GM12891 (cell line): ENCODE results near the gene ZNF816.

Source experiments
- PAX5 ChIP-seq: IDR thresholded peaks from 2 replicates; pipeline ENCODE4 v1.6.1; 2011; ENCODE audit warnings: low read length, moderate library complexity, mild to moderate bottlenecking; ENCODE audit not compliant: insufficient read depth, severe bottlenecking
- POLR2A ChIP-seq: IDR thresholded peaks from 2 replicates; pipeline ENCODE4 v1.6.1; 2011; ENCODE audit warnings: low read depth, low read length, control low read depth
- POLR2AphosphoS5 ChIP-seq: IDR thresholded peaks from 2 replicates; pipeline ENCODE4 v1.6.1; 2011; ENCODE audit warnings: low read depth, low read length, control low read depth
- SPI1 ChIP-seq: IDR thresholded peaks from 2 replicates; pipeline ENCODE4 v1.6.1; 2011; ENCODE audit warnings: low read depth, low read length, control low read depth
- TAF1 ChIP-seq: IDR thresholded peaks from 2 replicates; pipeline ENCODE4 v1.6.1; 2011; ENCODE audit warnings: low read depth, low read length, control low read depth

- no peak for TF ChIP-seq POLR2A
- TF ChIP-seq POLR2AphosphoS5, result no peak
- no peak for TF ChIP-seq PAX5
- TF ChIP-seq TAF1, result no peak
- TF ChIP-seq SPI1, result no peak
Observed at GRCh38 chr19:52936954-52937325, 25.7 kb downstream of the ZNF816 start.
